ENCODE measurements around the gene FDX2.

The FDX2 gene

GRCh38 chr19:10332965-10333757 is 17.3 kb upstream of the FDX2 start, which contains the start of gene RAVER1:
TSS of gene RAVER1 (minus strand) at chr19:10333529. CDS start at chr19:10333507, 22 bp downstream.
- peaks cover 11% of the 10 kb centered on the region for H3K79me2 ChIP-seq (ENCODE audit: control insufficient read depth, insufficient read depth, low read length, poor library complexity)
- peak within 1 kb of the TSS; percentile 80 for H4K8ac ChIP-seq (ENCODE audit: low read depth, low read length)
- peak within 1 kb of the TSS; percentile 74 for H3K9ac ChIP-seq (ENCODE audit: low read length)
- H3K23ac ChIP-seq (ENCODE audit: low read length), result no peak within 1 kb of the TSS
- H3K9me3 ChIP-seq (ENCODE audit: insufficient read depth, low read depth, low read length), result no peaks in the 10 kb centered on the region
- peak within 1 kb of the TSS; percentile 59 for H2BK5ac ChIP-seq (ENCODE audit: low read depth, low read length, poor library complexity)
- peak within 1 kb of the TSS; percentile 73 for H4K91ac ChIP-seq (ENCODE audit: low read depth, low read length)
- H3K27ac ChIP-seq (ENCODE audit: low read depth, low read length), result peak within 1 kb of the TSS; percentile 54
- peak; percentile 98 for DNase-seq
- H3K14ac ChIP-seq (ENCODE audit: low read length), result peak within 1 kb of the TSS; percentile 59
- peak within 1 kb of the TSS; percentile 88 for H2AFZ ChIP-seq (ENCODE audit: insufficient read depth, low read length, poor library complexity)
- no peak within 1 kb of the TSS for H2BK12ac ChIP-seq (ENCODE audit: low read length)
- H3K18ac ChIP-seq (ENCODE audit: low read length), result peak within 1 kb of the TSS; percentile 58
- H3K4me2 ChIP-seq (ENCODE audit: low read length), result peak within 1 kb of the TSS; percentile 94
- peak within 1 kb of the TSS; percentile 86 for H3K4me3 ChIP-seq (ENCODE audit: low read depth, low read length)
- H3K36me3 ChIP-seq (ENCODE audit: control insufficient read depth in 1 of 2, insufficient read depth in 2 of 2, low read length in 2 of 2), result peaks cover 24 to 26% of the 10 kb centered on the region in 2 experiments
- H2AK5ac ChIP-seq (ENCODE audit: low read length), result peak within 1 kb of the TSS; percentile 38
- H3K27me3 ChIP-seq (ENCODE audit: insufficient read depth, low read length), result no peaks in the 10 kb centered on the region
- peak within 1 kb of the TSS; percentile 65 for H2BK120ac ChIP-seq (ENCODE audit: insufficient read depth, low read length, poor library complexity)
- WGBS (ENCODE audit: extremely low coverage, insufficient coverage, insufficient read length), result no CpG with 5 or more reads among the region's 82 CpGs
- peaks cover 6% of the 10 kb centered on the region for H3K79me1 ChIP-seq (ENCODE audit: low read length)
- peak within 1 kb of the TSS; percentile 68 for H4K12ac ChIP-seq (ENCODE audit: low read depth, low read length)
- peaks cover 18 to 20% of the 10 kb centered on the region in 2 experiments for H3K4me1 ChIP-seq (ENCODE audit: control insufficient read depth in 1 of 2, insufficient read depth in 2 of 2, low read length in 2 of 2)
- H3K4ac ChIP-seq (ENCODE audit: low read depth, low read length), result peak within 1 kb of the TSS; percentile 85

GRCh38 chr19:10332158-10332964 is 16.5 kb upstream of the FDX2 start:
- H2AFZ ChIP-seq (ENCODE audit: insufficient read depth, low read length, poor library complexity), result no peak overlapping the region
- H3K36me3 ChIP-seq (ENCODE audit: control insufficient read depth in 1 of 2, insufficient read depth in 2 of 2, low read length in 2 of 2), result peaks cover 32 to 34% of the 10 kb centered on the region in 2 experiments
- H2BK12ac ChIP-seq (ENCODE audit: low read length), result no peak overlapping the region
- H3K79me2 ChIP-seq (ENCODE audit: control insufficient read depth, insufficient read depth, low read length, poor library complexity), result peaks cover 11% of the 10 kb centered on the region
- H3K9me3 ChIP-seq (ENCODE audit: insufficient read depth, low read depth, low read length), result peaks cover 1% of the 10 kb centered on the region
- H3K9ac ChIP-seq (ENCODE audit: low read length), result peak overlapping the region; percentile 74
- peak overlapping the region; percentile 85 for H3K4ac ChIP-seq (ENCODE audit: low read depth, low read length)
- H3K27ac ChIP-seq (ENCODE audit: low read depth, low read length), result no peak overlapping the region
- H3K79me1 ChIP-seq (ENCODE audit: low read length), result peaks cover 6% of the 10 kb centered on the region
- no peak overlapping the region for H3K14ac ChIP-seq (ENCODE audit: low read length)
- H3K4me1 ChIP-seq (ENCODE audit: control insufficient read depth in 1 of 2, insufficient read depth in 2 of 2, low read length in 2 of 2), result peaks cover 18 to 20% of the 10 kb centered on the region in 2 experiments
- H2BK120ac ChIP-seq (ENCODE audit: insufficient read depth, low read length, poor library complexity), result no peak overlapping the region
- peak overlapping the region; percentile 61 for H4K12ac ChIP-seq (ENCODE audit: low read depth, low read length)
- no CpG with 5 or more reads among the region's 18 CpGs for WGBS (ENCODE audit: extremely low coverage, insufficient coverage, insufficient read length)
- DNase-seq, result no peak
- H4K91ac ChIP-seq (ENCODE audit: low read depth, low read length), result peak overlapping the region; percentile 73
- peak overlapping the region; percentile 90 for H3K4me2 ChIP-seq (ENCODE audit: low read length)
- H3K23ac ChIP-seq (ENCODE audit: low read length), result no peak overlapping the region
- peak overlapping the region; percentile 80 for H4K8ac ChIP-seq (ENCODE audit: low read depth, low read length)
- no peaks in the 10 kb centered on the region for H3K27me3 ChIP-seq (ENCODE audit: insufficient read depth, low read length)
- H2BK5ac ChIP-seq (ENCODE audit: low read depth, low read length, poor library complexity), result no peak overlapping the region
- H3K4me3 ChIP-seq (ENCODE audit: low read depth, low read length), result peak overlapping the region; percentile 86
- H2AK5ac ChIP-seq (ENCODE audit: low read length), result no peak overlapping the region
- H3K18ac ChIP-seq (ENCODE audit: low read length), result peak overlapping the region; percentile 58

GRCh38 chr19:10329555-10329954 is 13.7 kb upstream of the FDX2 start:
- Histone ChIP-seq H3K79me2 (ENCODE audit: control insufficient read depth, insufficient read depth, low read length, poor library complexity) (peaks cover 11% of the 10 kb centered on the region), H2BK120ac (ENCODE audit: insufficient read depth, low read length, poor library complexity) (no peak overlapping the region), H3K9me3 (ENCODE audit: insufficient read depth, low read depth, low read length) (peaks cover 2% of the 10 kb centered on the region), H3K9ac (ENCODE audit: low read length) (no peak overlapping the region), H3K36me3 (ENCODE audit: control insufficient read depth in 1 of 2, insufficient read depth in 2 of 2, low read length in 2 of 2) (peaks cover 52 to 54% of the 10 kb centered on the region in 2 experiments), H2AFZ (ENCODE audit: insufficient read depth, low read length, poor library complexity) (no peak overlapping the region), H3K14ac (ENCODE audit: low read length) (no peak overlapping the region), H2BK12ac (ENCODE audit: low read length) (no peak overlapping the region), H4K8ac (ENCODE audit: low read depth, low read length) (no peak overlapping the region), H4K91ac (ENCODE audit: low read depth, low read length) (no peak overlapping the region), H2AK5ac (ENCODE audit: low read length) (no peak overlapping the region), H2BK5ac (ENCODE audit: low read depth, low read length, poor library complexity) (no peak overlapping the region), H3K4me3 (ENCODE audit: low read depth, low read length) (peak overlapping the region; percentile 25), H3K4me1 (ENCODE audit: control insufficient read depth in 1 of 2, insufficient read depth in 2 of 2, low read length in 2 of 2) (peaks cover 13 to 15% of the 10 kb centered on the region in 2 experiments), H3K27ac (ENCODE audit: low read depth, low read length) (no peak overlapping the region), H3K4me2 (ENCODE audit: low read length) (no peak overlapping the region), H3K23ac (ENCODE audit: low read length) (no peak overlapping the region), H3K27me3 (ENCODE audit: insufficient read depth, low read length) (no peaks in the 10 kb centered on the region), H3K79me1 (ENCODE audit: low read length) (peaks cover 4% of the 10 kb centered on the region), H3K18ac (ENCODE audit: low read length) (no peak overlapping the region), H3K4ac (ENCODE audit: low read depth, low read length) (no peak overlapping the region), H4K12ac (ENCODE audit: low read depth, low read length) (no peak overlapping the region)
- no peak for DNase-seq
- WGBS (ENCODE audit: extremely low coverage, insufficient coverage, insufficient read length), result no CpG with 5 or more reads among the region's 13 CpGs

GRCh38 chr19:10328558-10329429 is 13.0 kb upstream of the FDX2 start:
- Histone ChIP-seq H3K36me3 (ENCODE audit: control insufficient read depth in 1 of 2, insufficient read depth in 2 of 2, low read length in 2 of 2) (peaks cover 60% of the 10 kb centered on the region in 2 experiments), H3K4me1 (ENCODE audit: control insufficient read depth in 1 of 2, insufficient read depth in 2 of 2, low read length in 2 of 2) (peaks cover 5 to 9% of the 10 kb centered on the region in 2 experiments), H4K12ac (ENCODE audit: low read depth, low read length) (no peak overlapping the region), H3K4me3 (ENCODE audit: low read depth, low read length) (no peak overlapping the region), H4K8ac (ENCODE audit: low read depth, low read length) (no peak overlapping the region), H3K27ac (ENCODE audit: low read depth, low read length) (no peak overlapping the region), H2BK120ac (ENCODE audit: insufficient read depth, low read length, poor library complexity) (no peak overlapping the region), H3K9me3 (ENCODE audit: insufficient read depth, low read depth, low read length) (peaks cover 2% of the 10 kb centered on the region), H4K91ac (ENCODE audit: low read depth, low read length) (no peak overlapping the region), H2AFZ (ENCODE audit: insufficient read depth, low read length, poor library complexity) (no peak overlapping the region), H3K9ac (ENCODE audit: low read length) (no peak overlapping the region), H3K14ac (ENCODE audit: low read length) (no peak overlapping the region), H2BK5ac (ENCODE audit: low read depth, low read length, poor library complexity) (no peak overlapping the region), H3K23ac (ENCODE audit: low read length) (no peak overlapping the region), H3K4me2 (ENCODE audit: low read length) (no peak overlapping the region), H3K4ac (ENCODE audit: low read depth, low read length) (no peak overlapping the region), H2BK12ac (ENCODE audit: low read length) (no peak overlapping the region), H3K79me2 (ENCODE audit: control insufficient read depth, insufficient read depth, low read length, poor library complexity) (peaks cover 11% of the 10 kb centered on the region), H3K27me3 (ENCODE audit: insufficient read depth, low read length) (no peaks in the 10 kb centered on the region), H3K79me1 (ENCODE audit: low read length) (peaks cover 4% of the 10 kb centered on the region), H3K18ac (ENCODE audit: low read length) (no peak overlapping the region), H2AK5ac (ENCODE audit: low read length) (no peak overlapping the region)
- WGBS (ENCODE audit: extremely low coverage, insufficient coverage, insufficient read length), result no CpG with 5 or more reads among the region's 41 CpGs
- DNase-seq, result no peak
